Measurements from ENCODE around the gene ATF6B. TPM values are rescaled to one million over a fixed set of nuclear protein-coding genes. Genes with fewer than 3 reads are reported as not detected.

The ATF6B gene
- total and polyA plus RNA-seq, 4 donors, result 20.4 to 99.9 (median 56.6) TPM

DNA sequence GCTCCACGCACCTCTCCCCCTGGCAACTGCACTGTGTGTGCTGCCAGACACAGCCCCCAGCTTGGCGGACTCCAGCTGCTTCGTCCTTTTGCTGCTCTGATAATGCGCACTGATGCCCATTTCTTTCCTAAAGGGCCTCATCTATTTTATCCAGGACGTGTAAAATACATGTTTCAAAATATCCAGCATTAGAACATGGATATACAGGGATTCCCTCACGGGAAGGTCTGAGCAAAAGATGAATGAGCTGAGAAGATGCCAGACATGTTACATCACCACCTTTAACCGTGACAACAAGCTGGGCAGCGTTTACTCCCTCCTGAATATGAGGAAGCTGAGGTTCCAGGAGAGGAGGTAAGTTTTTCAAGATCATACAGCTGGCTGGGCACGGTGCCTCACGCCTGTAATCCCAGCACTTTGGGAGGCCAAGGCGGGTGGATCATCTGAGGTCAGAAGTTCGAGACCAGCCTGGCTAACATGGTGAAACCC, 51.7 kb downstream of the ATF6B start:
- peak overlapping the region; percentile 57 for H3K27ac ChIP-seq (ENCODE audit: low read depth, low read length)
- peak in 1 of 6 donors; percentile 57 for DNase-seq (ENCODE audit: low read depth in 4 of 6, low spot score in 6 of 6)

DNA sequence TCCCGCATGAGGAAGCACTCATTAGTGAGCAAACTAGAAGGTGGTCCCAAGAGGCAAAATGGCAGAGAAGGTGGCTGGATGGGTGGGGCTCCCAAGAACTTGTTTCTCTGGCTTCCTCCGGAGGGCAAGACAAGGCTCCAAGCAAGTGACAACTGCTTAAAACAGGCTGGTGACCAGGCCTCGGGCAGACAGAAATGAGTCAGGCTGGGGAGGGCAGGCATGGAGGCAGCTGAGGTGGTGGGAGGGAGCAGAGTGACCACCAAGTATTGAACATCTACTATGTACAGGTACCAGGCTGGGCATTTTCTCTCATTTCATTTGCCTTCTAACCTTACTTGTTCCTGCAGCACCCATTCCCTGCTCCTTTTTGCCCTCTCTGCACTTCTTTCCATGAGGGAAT, 52.3 kb downstream of the ATF6B start:
- DNase-seq (ENCODE audit: low read depth in 4 of 6, low spot score in 6 of 6), result no peak
- H3K9me3 ChIP-seq (ENCODE audit: control insufficient read depth, insufficient read depth, low read length), result no peaks in the 10 kb centered on the region
- H3K27me3 ChIP-seq (ENCODE audit: control insufficient read depth, insufficient read depth, low read length), result no peaks in the 10 kb centered on the region
- peaks cover 9% of the 10 kb centered on the region for H3K4me1 ChIP-seq (ENCODE audit: control insufficient read depth, insufficient read depth, low read length)
- peak overlapping the region; percentile 57 for H3K27ac ChIP-seq (ENCODE audit: low read depth, low read length)
- no peak overlapping the region for H3K4me3 ChIP-seq (ENCODE audit: low read depth, low read length)
- H3K36me3 ChIP-seq (ENCODE audit: control insufficient read depth, insufficient read depth, low read length), result peaks cover 5% of the 10 kb centered on the region
- 66% methylated on average over 3 of the region's 3 CpGs for WGBS (ENCODE audit: insufficient coverage)

More for the DNA sequence above, 51.7 kb downstream of the ATF6B start:
- Histone ChIP-seq H3K4me1 (ENCODE audit: control insufficient read depth, insufficient read depth, low read length) (peaks cover 9% of the 10 kb centered on the region), H3K36me3 (ENCODE audit: control insufficient read depth, insufficient read depth, low read length) (peaks cover 8% of the 10 kb centered on the region), H3K4me3 (ENCODE audit: low read depth, low read length) (no peak overlapping the region), H3K9me3 (ENCODE audit: control insufficient read depth, insufficient read depth, low read length) (no peaks in the 10 kb centered on the region), H3K27me3 (ENCODE audit: control insufficient read depth, insufficient read depth, low read length) (no peaks in the 10 kb centered on the region)
- 27% methylated on average over 4 of the region's 12 CpGs for WGBS (ENCODE audit: insufficient coverage)

DNA sequence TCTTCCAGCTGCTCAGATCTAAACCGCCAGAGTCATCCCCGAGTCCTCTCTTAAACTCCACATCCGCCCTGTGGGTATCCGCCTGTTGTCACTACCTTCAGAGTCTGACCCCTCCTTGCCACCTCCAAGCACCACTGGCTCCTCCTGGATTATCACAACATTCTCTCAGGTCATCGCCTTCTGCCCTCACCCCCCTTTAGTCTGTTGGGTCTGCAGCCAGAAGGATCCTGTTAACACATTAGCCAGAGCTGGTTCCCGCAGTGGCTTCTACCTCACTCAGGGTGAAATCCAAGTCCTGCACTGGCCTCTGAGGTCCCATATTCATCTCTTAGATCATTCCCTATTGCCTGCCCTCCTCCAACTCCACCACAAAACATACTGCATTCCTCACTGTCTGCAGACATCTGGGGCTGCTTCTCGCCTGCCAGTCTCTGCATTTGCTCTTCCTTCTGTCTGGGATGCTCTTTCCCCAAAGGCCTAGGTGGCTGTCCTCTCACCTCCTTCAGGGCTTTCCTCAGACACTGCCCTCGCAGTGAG, 53.0 kb downstream of the ATF6B start:
- H3K27me3 ChIP-seq (ENCODE audit: control insufficient read depth, insufficient read depth, low read length), result no peaks in the 10 kb centered on the region
- H3K36me3 ChIP-seq (ENCODE audit: control insufficient read depth, insufficient read depth, low read length), result peaks cover 10% of the 10 kb centered on the region
- DNase-seq (ENCODE audit: low read depth in 4 of 6, low spot score in 6 of 6), result no peak
- H3K4me3 ChIP-seq (ENCODE audit: low read depth, low read length), result no peak overlapping the region
- WGBS (ENCODE audit: insufficient coverage), result 86% methylated on average over 8 of the region's 8 CpGs
- H3K9me3 ChIP-seq (ENCODE audit: control insufficient read depth, insufficient read depth, low read length), result no peaks in the 10 kb centered on the region
- H3K27ac ChIP-seq (ENCODE audit: low read depth, low read length), result no peak overlapping the region
- peaks cover 9% of the 10 kb centered on the region for H3K4me1 ChIP-seq (ENCODE audit: control insufficient read depth, insufficient read depth, low read length)

DNA sequence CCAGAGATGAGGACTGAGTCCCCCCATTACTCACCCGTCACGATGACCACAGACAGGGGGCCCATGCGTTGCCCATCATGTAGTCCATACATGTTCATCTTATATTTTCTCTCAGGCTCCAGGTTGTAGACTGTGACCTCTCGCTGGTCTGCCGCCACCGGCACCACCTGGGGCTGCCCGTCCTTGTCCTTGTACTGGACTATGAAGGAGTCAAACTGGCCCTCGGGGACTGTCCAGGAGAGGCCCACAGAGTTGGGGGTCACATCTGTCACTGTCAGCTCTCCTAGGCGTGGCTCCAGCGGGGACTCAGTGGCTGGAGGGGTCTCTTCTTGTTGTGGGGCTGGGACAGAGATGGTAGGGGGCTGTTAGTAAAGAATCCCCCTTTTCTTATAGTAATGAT, 54.4 kb downstream of the ATF6B start:
- Histone ChIP-seq H3K9me3 (ENCODE audit: control insufficient read depth, insufficient read depth, low read length) (no peaks in the 10 kb centered on the region), H3K4me3 (ENCODE audit: low read depth, low read length) (no peak overlapping the region), H3K4me1 (ENCODE audit: control insufficient read depth, insufficient read depth, low read length) (peaks cover 9% of the 10 kb centered on the region), H3K27ac (ENCODE audit: low read depth, low read length) (no peak overlapping the region), H3K27me3 (ENCODE audit: control insufficient read depth, insufficient read depth, low read length) (no peaks in the 10 kb centered on the region), H3K36me3 (ENCODE audit: control insufficient read depth, insufficient read depth, low read length) (peaks cover 11% of the 10 kb centered on the region)
- 89% methylated on average over 8 of the region's 10 CpGs for WGBS (ENCODE audit: insufficient coverage)
- DNase-seq (ENCODE audit: low read depth in 4 of 6, low spot score in 6 of 6), result no peak

DNA sequence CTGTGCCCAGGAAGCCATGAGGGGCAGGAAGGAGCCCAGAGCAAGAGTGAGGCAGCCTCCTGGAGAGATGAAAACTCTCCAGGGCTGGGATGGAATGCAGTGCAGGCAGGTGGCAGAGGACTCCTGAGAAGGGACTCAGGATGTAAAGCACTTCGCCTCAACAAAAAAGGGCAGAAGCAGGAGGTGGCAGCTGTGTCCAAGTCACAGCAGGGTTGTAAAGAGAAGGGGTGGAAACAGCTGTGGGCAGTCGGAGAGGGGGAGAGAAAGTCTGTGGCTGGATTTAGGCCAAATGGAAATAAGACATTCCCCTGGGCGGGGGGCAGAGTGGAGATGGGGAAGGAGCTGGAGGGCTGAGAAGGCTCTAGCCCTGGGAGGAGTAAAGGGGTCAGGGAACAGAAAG, 54.9 kb downstream of the ATF6B start:
- peaks cover 9% of the 10 kb centered on the region for H3K4me1 ChIP-seq (ENCODE audit: control insufficient read depth, insufficient read depth, low read length)
- WGBS (ENCODE audit: insufficient coverage), result 34% methylated on average over 3 of the region's 3 CpGs
- peak in 2 of 6 donors; percentile 42 to 66 for DNase-seq (ENCODE audit: low read depth in 4 of 6, low spot score in 6 of 6)
- no peak overlapping the region for H3K4me3 ChIP-seq (ENCODE audit: low read depth, low read length)
- peaks cover 17% of the 10 kb centered on the region for H3K36me3 ChIP-seq (ENCODE audit: control insufficient read depth, insufficient read depth, low read length)
- H3K27me3 ChIP-seq (ENCODE audit: control insufficient read depth, insufficient read depth, low read length), result no peaks in the 10 kb centered on the region
- H3K9me3 ChIP-seq (ENCODE audit: control insufficient read depth, insufficient read depth, low read length), result no peaks in the 10 kb centered on the region
- no peak overlapping the region for H3K27ac ChIP-seq (ENCODE audit: low read depth, low read length)

DNA sequence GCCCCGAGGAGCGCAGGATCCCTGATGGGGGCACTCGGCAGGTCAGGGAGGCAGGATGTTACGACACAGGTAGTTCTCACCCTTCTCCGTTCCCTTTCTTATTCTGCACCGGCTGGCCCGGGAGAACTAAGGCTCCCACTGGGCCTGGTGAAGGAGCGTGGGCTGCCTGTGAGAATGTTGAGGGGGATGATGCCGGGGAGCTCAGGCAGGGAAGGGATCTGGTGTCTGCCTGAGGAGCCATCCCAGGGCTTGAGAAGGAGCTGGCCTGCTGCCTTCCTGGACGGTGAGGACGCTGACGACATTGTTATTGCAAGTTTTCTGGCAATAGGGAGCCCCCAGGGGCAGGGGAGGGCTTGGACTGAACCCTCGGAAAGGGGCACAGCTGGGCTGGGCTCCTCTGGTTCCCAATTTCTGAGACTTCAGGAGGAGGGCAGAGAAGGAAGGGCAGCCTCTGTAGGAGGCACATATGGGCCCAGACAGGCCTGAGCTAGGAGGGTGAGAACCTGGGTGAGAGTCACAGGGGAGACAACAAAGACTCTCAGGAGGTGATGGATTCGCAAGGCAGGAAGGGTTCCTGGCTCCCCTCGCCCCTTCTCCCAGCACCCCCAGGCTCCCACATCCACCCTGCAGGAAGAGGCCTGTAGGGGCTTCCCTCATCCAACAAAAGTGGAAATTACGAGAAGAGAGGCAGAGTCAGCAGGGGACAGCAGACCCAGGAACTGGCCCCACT, 57.1 kb downstream of the ATF6B start:
- peak in 1 of 6 donors; percentile 54 for DNase-seq (ENCODE audit: low read depth in 4 of 6, low spot score in 6 of 6)
- Histone ChIP-seq H3K36me3 (ENCODE audit: control insufficient read depth, insufficient read depth, low read length) (peaks cover 20% of the 10 kb centered on the region), H3K27ac (ENCODE audit: low read depth, low read length) (peak overlapping the region; percentile 73)

DNA sequence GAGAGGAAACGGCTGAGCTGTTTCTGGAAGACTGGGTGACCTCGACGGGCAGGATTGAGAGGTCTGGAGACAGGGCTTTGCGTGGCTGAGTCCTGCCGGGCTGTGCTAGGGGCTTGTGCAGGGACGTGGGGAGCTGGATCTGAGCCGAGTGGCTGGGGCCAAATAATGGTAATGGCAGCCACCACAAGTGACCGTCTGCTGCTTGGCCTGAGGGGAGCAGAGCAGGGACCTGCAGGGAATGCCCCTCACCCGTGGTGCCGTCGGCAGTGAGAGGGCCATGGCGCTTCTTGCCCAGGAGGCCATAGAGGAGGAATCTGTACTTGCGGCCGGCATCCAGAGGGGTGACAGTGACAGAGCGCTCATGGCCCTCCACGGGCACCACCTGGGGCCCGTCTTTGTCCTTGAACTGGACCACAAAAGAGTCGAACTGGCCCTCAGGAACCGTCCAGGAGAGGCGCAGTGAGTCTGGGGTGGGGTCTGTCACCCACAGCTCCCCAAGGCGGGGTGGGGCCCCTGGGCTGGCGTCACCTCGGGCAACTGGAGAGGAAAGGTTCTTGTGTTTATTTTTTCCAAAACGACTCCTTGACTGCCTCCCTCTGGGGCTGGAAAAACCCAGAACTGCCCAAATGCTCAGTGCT, 58.0 kb downstream of the ATF6B start:
- H3K27ac ChIP-seq (ENCODE audit: low read depth, low read length), result peak overlapping the region; percentile 73
- H3K36me3 ChIP-seq (ENCODE audit: control insufficient read depth, insufficient read depth, low read length), result peaks cover 20% of the 10 kb centered on the region
- no peak for DNase-seq (ENCODE audit: low read depth in 4 of 6, low spot score in 6 of 6)
- no peaks in the 10 kb centered on the region for H3K9me3 ChIP-seq (ENCODE audit: control insufficient read depth, insufficient read depth, low read length)
- no peaks in the 10 kb centered on the region for H3K4me1 ChIP-seq (ENCODE audit: control insufficient read depth, insufficient read depth, low read length)
- no peak overlapping the region for H3K4me3 ChIP-seq (ENCODE audit: low read depth, low read length)
- WGBS (ENCODE audit: insufficient coverage), result 76% methylated on average over 20 of the region's 24 CpGs
- no peaks in the 10 kb centered on the region for H3K27me3 ChIP-seq (ENCODE audit: control insufficient read depth, insufficient read depth, low read length)

More for the DNA sequence above, 57.1 kb downstream of the ATF6B start:
- Histone ChIP-seq H3K4me3 (ENCODE audit: low read depth, low read length) (no peak overlapping the region), H3K9me3 (ENCODE audit: control insufficient read depth, insufficient read depth, low read length) (no peaks in the 10 kb centered on the region), H3K27me3 (ENCODE audit: control insufficient read depth, insufficient read depth, low read length) (no peaks in the 10 kb centered on the region), H3K4me1 (ENCODE audit: control insufficient read depth, insufficient read depth, low read length) (peaks cover 3% of the 10 kb centered on the region)
- 58% methylated on average over 14 of the region's 16 CpGs for whole genome bisulfite sequencing (ENCODE audit: insufficient coverage)

DNA sequence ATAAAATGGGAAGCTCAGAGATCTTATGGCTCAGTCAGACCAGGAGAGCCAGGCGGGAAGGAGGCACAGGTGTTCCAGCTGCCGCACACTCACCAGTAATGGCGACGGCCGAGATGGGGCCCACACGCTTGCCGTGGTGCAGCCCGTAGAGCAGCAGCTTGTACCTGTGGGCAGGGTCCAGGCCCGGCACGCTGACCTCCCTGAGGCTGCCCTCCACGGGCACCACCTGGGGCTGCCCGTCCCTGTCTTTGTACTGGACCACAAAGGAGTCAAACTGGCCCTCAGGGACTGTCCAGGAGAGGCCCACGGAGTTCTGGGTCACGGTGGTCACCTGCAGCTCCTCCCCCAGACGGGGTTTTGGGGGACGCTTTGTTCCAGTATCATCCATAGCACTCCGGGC, 58.6 kb downstream of the ATF6B start:
- DNase-seq (ENCODE audit: low read depth in 4 of 6, low spot score in 6 of 6), result no peak
- H3K36me3 ChIP-seq (ENCODE audit: control insufficient read depth, insufficient read depth, low read length), result peaks cover 20% of the 10 kb centered on the region
- H3K9me3 ChIP-seq (ENCODE audit: control insufficient read depth, insufficient read depth, low read length), result no peaks in the 10 kb centered on the region
- WGBS (ENCODE audit: insufficient coverage), result 88% methylated on average over 17 of the region's 17 CpGs
- no peak overlapping the region for H3K4me3 ChIP-seq (ENCODE audit: low read depth, low read length)
- H3K27me3 ChIP-seq (ENCODE audit: control insufficient read depth, insufficient read depth, low read length), result no peaks in the 10 kb centered on the region
- no peak overlapping the region for H3K27ac ChIP-seq (ENCODE audit: low read depth, low read length)
- no peaks in the 10 kb centered on the region for H3K4me1 ChIP-seq (ENCODE audit: control insufficient read depth, insufficient read depth, low read length)

DNA sequence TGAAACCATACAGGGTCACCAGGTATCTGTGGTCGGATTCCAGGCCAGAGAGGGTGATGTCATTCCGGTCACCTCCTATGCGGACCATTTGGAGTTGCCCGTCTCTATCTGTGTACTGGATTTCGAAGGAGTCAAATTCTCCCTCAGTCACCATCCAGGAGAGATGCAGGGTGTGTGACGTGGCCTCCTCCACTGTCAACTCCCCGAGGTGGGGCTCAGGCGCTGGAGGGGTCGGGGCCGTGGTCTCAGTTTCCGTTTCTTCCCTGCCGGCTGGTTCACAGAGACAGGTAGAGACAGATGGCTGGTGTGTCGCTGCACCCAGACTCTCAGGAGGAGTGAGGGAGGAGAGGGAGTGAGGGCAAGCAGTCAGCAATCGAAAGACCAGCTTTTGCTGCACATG, 59.2 kb downstream of the ATF6B start:
- 84% methylated on average over 14 of the region's 14 CpGs for WGBS (ENCODE audit: insufficient coverage)
- H3K36me3 ChIP-seq (ENCODE audit: control insufficient read depth, insufficient read depth, low read length), result peaks cover 20% of the 10 kb centered on the region
- H3K4me1 ChIP-seq (ENCODE audit: control insufficient read depth, insufficient read depth, low read length), result no peaks in the 10 kb centered on the region
- H3K27ac ChIP-seq (ENCODE audit: low read depth, low read length), result no peak overlapping the region
- no peak for DNase-seq (ENCODE audit: low read depth in 4 of 6, low spot score in 6 of 6)
- H3K27me3 ChIP-seq (ENCODE audit: control insufficient read depth, insufficient read depth, low read length), result no peaks in the 10 kb centered on the region
- H3K4me3 ChIP-seq (ENCODE audit: low read depth, low read length), result no peak overlapping the region
- H3K9me3 ChIP-seq (ENCODE audit: control insufficient read depth, insufficient read depth, low read length), result no peaks in the 10 kb centered on the region
